Breast epithelium (tissue), 4 donors: ENCODE data around the gene ATP2C2. TPM values are rescaled to one million over a fixed set of nuclear protein-coding genes. Genes with fewer than 3 reads are reported as not detected.
"Not testable (repeated sequence)": the region's sequence is repeated elsewhere in the genome, so short reads cannot be mapped to it uniquely, and the experiment has no call there.

ENCODE experiments used
- DNase-seq, 2 donors: peaks; one replicate each; pipeline ENCODE4 v3.0.0-alpha.2; 2019; ENCODE audit warnings: low spot score in 2 of 2
- H3K27ac ChIP-seq, 2 donors: fragments of 200-600 bp; sonication (generic) in 1 of 2; one replicate each; pipeline ENCODE4 v1.5.1; 2016 to 2019; ENCODE audit warnings: mild to moderate bottlenecking in 1 of 2
- H3K27me3 ChIP-seq, 2 donors: fragments of 200-600 bp; sonication (generic) in 1 of 2; one replicate each; pipeline versions ENCODE4 v1.5.1 to v1.6.0; 2017 to 2019; ENCODE audit warnings: control low read depth in 1 of 2, mild to moderate bottlenecking in 1 of 2
- H3K36me3 ChIP-seq: fragments of 200-600 bp; one replicate; pipeline ENCODE4 v1.5.1; 2019
- H3K4me1 ChIP-seq, 2 donors: fragments of 200-600 bp; sonication (generic); one replicate each; pipeline ENCODE4 v1.5.1; 2016 to 2019; ENCODE audit warnings: control low read depth in 1 of 2
- H3K4me3 ChIP-seq, 3 donors: fragments of 200-600 bp; sonication (generic); 1 replicate in 2 of 3; 2 replicates in 1 of 3; pipeline ENCODE4 v1.5.1; 2016 to 2019; ENCODE audit warnings: mild to moderate bottlenecking in 3 of 3, moderate library complexity in 2 of 3
- H3K9me3 ChIP-seq, 2 donors: fragments of 200-600 bp; sonication (generic) in 1 of 2; one replicate each; pipeline ENCODE4 v1.5.1; 2016 to 2019; ENCODE audit warnings: control low read depth in 1 of 2
- CTCF ChIP-seq, 3 donors: fragments of 450-650 bp; IDR thresholded peaks; one replicate each; pipeline ENCODE4 v1.5.1; 2016 to 2017; ENCODE audit warnings: antibody characterized with exemption in 3 of 3, mild to moderate bottlenecking in 3 of 3, moderate library complexity in 3 of 3
- POLR2A ChIP-seq: fragments of 450-650 bp; IDR thresholded peaks from one replicate; pipeline ENCODE4 v1.6.1; 2016; ENCODE audit warnings: antibody characterized with exemption, mild to moderate bottlenecking, moderate library complexity
- POLR2AphosphoS5 ChIP-seq, 3 donors: sonication (generic); formaldehyde crosslinking; IDR thresholded peaks; one replicate each; pipeline ENCODE4 v1.6.1; 2017; ENCODE audit warnings: antibody characterized with exemption in 3 of 3
- intact Hi-C: fragments of 100-400 bp; cut with DNase I; formaldehyde crosslinking; loops from one replicate; pipeline ENCODE4 v1.15.1; 2023; ENCODE audit warnings: low total_unique reads
- total RNA-seq, 3 donors: library from RNA; depleted of rRNA; stranded (reverse); fragments of >200 nt; gene quantifications; one replicate each; pipeline ENCODE4 v1.1.0, GENCODE V29; 2016

The ATP2C2 gene
- total RNA-seq, 3 donors from 2014 or later, result 6.0 to 28.5 TPM; not detected in 1

GRCh38 chr16:84390131-84390785, 21.9 kb downstream of the ATP2C2 start:
- Histone ChIP-seq H3K4me3 (no peak overlapping the region), H3K27ac (no peak overlapping the region), H3K36me3 (no peaks in the 10 kb centered on the region), H3K9me3 (no peaks in the 10 kb centered on the region), H3K27me3 (no peaks in the 10 kb centered on the region), H3K4me1 (peaks cover 0 to 4% of the 10 kb centered on the region in 2 donors)
- TF ChIP-seq CTCF (IDR thresholded peaks at IDR 0.05) (no peak), POLR2A (no peak), POLR2AphosphoS5 (IDR thresholded peaks at IDR 0.05) (no peak)
- DNase-seq, result no peak
- intact Hi-C loops, result no loop called here

GRCh38 chr16:84391151-84392030, 23.1 kb downstream of the ATP2C2 start:
- Histone ChIP-seq H3K4me1 (peaks cover 0 to 4% of the 10 kb centered on the region in 2 donors), H3K9me3 (no peaks in the 10 kb centered on the region), H3K27ac (no peak overlapping the region), H3K4me3 (peak overlapping the region in 2 of 3 donors; percentile 4 to 46), H3K27me3 (no peaks in the 10 kb centered on the region), H3K36me3 (no peaks in the 10 kb centered on the region)
- no peak for TF ChIP-seq POLR2A
- no peak for TF ChIP-seq POLR2AphosphoS5 (IDR thresholded peaks at IDR 0.05)
- TF ChIP-seq CTCF (IDR thresholded peaks at IDR 0.05), result no peak
- intact Hi-C loops, result no loop called here
- DNase-seq, result peak in 1 of 2 donors; percentile 51

GRCh38 chr16:84392031-84392360, 23.7 kb downstream of the ATP2C2 start:
- no peak overlapping the region for H3K4me3 ChIP-seq
- H3K27me3 ChIP-seq, result no peaks in the 10 kb centered on the region
- peaks cover 0 to 4% of the 10 kb centered on the region in 2 donors for H3K4me1 ChIP-seq
- H3K9me3 ChIP-seq, result no peaks in the 10 kb centered on the region
- intact Hi-C loops, result no loop called here
- no peak for TF ChIP-seq POLR2AphosphoS5 (IDR thresholded peaks at IDR 0.05)
- TF ChIP-seq CTCF (IDR thresholded peaks at IDR 0.05), result no peak
- no peak for TF ChIP-seq POLR2A
- no peaks in the 10 kb centered on the region for H3K36me3 ChIP-seq
- no peak overlapping the region for H3K27ac ChIP-seq
- DNase-seq, result no peak

- H3K4me1 ChIP-seq, H3K36me3 ChIP-seq, H3K9me3 ChIP-seq, H3K27ac ChIP-seq, intact Hi-C loops, H3K4me3 ChIP-seq, DNase-seq, H3K27me3 ChIP-seq: not testable (repeated sequence)
Observed at GRCh38 chr16:84396082-84396481, 27.7 kb downstream of the ATP2C2 start.

GRCh38 chr16:84396537-84397008, 28.2 kb downstream of the ATP2C2 start:
- Histone ChIP-seq H3K9me3 (no peaks in the 10 kb centered on the region), H3K36me3 (no peaks in the 10 kb centered on the region), H3K4me1 (no peaks in the 10 kb centered on the region), H3K27ac (no peak overlapping the region), H3K4me3 (no peak overlapping the region), H3K27me3 (no peaks in the 10 kb centered on the region)
- no peak for DNase-seq
- no peak for TF ChIP-seq POLR2A
- intact Hi-C loops, result no loop called here

GRCh38 chr16:84397090-84397489, 28.8 kb downstream of the ATP2C2 start:
- TF ChIP-seq POLR2AphosphoS5 (IDR thresholded peaks at IDR 0.05) (no peak), POLR2A (no peak), CTCF (IDR thresholded peaks at IDR 0.05) (no peak)

More at GRCh38 chr16:84397090-84397489, 28.8 kb downstream of the ATP2C2 start:
- no peak overlapping the region for H3K4me3 ChIP-seq
- intact Hi-C loops, result no loop called here
- no peaks in the 10 kb centered on the region for H3K27me3 ChIP-seq
- no peak overlapping the region for H3K27ac ChIP-seq
- H3K36me3 ChIP-seq, result no peaks in the 10 kb centered on the region
- H3K9me3 ChIP-seq, result no peaks in the 10 kb centered on the region
- H3K4me1 ChIP-seq, result no peaks in the 10 kb centered on the region
- DNase-seq, result no peak
